AG04449 (cell line): Measurements from ENCODE around the gene WDR18.

ENCODE experiments used
- CTCF ChIA-PET: fragments of 350-600 bp; formaldehyde crosslinking; extraction: SDS; loops from one replicate; lab custom pipeline; 2021; ENCODE audit warnings: antibody characterized with exemption; lab: Yijun Ruan, JAX
- POLR2A ChIA-PET: fragments of 400-600, 350-600 bp; formaldehyde crosslinking; extraction: SDS; loops from one replicate; lab custom pipeline; 2020; ENCODE audit warnings: antibody characterized with exemption, inconsistent platforms; lab: Yijun Ruan, JAX
- DNase-seq: peaks from one replicate; pipeline ENCODE4 v3.0.0-alpha.2; 2010; ENCODE audit warnings: low read depth, low spot score
- H3K4me3 ChIP-seq: 2 replicates; pipeline ENCODE4 v1.5.1; 2011; ENCODE audit warnings: low read depth, mild to moderate bottlenecking, control low read depth, low read length
- TF ChIP-seq, protein P1 (sequence below): IDR thresholded peaks from one replicate; pipeline ENCODE4 v1.5.1; 2011; ENCODE audit warnings: mild to moderate bottlenecking, moderate library complexity, low read length, control low read depth, inconsistent platforms; ENCODE audit not compliant: insufficient read depth; ENCODE audit errors: missing control alignments

The WDR18 gene

DNA sequence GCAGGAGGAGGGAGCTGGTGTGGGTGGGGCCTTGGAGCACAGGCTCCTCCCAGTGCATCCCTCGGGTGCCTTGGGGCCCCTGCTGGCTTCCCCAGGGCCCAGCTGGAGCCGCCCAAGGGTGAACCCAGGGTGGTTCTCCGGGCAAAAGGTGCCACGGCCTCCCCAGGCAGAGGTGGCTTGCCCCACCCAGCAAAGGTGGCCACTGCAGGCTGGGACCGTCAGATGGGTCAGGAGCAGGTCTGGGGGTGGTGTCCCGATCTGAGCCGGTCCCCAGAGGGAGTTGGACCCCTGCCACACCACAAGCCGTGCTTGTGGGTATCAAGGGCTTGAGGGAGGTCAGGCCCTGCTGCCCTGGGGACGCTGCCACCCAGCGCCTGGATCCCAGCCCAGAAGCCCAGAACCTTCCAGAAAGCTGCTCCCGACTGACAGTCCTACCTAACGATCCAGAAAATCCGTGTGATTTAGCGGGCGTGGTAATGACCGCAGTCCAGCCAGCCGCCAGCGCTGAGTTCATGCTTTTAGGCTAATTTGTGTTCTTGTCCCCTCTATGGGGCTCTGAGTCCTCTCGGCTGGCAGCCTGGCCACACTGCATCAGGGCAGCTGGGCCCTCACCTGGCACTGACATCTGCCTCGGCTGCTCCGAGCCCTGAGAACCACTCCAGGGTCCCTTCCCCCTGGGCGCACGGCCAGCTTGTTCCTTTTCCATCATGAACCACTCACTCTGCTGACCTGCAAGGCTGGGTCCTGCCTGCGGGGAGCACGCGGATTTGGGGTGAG lies 11.1 kb downstream of the WDR18 start:
- POLR2A ChIA-PET, result no interaction called here
- no peak for DNase-seq
- TF ChIP-seq, protein P1, sequence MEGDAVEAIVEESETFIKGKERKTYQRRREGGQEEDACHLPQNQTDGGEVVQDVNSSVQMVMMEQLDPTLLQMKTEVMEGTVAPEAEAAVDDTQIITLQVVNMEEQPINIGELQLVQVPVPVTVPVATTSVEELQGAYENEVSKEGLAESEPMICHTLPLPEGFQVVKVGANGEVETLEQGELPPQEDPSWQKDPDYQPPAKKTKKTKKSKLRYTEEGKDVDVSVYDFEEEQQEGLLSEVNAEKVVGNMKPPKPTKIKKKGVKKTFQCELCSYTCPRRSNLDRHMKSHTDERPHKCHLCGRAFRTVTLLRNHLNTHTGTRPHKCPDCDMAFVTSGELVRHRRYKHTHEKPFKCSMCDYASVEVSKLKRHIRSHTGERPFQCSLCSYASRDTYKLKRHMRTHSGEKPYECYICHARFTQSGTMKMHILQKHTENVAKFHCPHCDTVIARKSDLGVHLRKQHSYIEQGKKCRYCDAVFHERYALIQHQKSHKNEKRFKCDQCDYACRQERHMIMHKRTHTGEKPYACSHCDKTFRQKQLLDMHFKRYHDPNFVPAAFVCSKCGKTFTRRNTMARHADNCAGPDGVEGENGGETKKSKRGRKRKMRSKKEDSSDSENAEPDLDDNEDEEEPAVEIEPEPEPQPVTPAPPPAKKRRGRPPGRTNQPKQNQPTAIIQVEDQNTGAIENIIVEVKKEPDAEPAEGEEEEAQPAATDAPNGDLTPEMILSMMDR, result no peak
- no peak overlapping the region for H3K4me3 ChIP-seq
- CTCF ChIA-PET, result interaction anchor here (0.8 to 1.3 kb wide), 4 partner anchors 9 to 72 kb away, joined by 3 to 6 read pairs (median 4); partner anchors contain the start of gene WDR18

DNA sequence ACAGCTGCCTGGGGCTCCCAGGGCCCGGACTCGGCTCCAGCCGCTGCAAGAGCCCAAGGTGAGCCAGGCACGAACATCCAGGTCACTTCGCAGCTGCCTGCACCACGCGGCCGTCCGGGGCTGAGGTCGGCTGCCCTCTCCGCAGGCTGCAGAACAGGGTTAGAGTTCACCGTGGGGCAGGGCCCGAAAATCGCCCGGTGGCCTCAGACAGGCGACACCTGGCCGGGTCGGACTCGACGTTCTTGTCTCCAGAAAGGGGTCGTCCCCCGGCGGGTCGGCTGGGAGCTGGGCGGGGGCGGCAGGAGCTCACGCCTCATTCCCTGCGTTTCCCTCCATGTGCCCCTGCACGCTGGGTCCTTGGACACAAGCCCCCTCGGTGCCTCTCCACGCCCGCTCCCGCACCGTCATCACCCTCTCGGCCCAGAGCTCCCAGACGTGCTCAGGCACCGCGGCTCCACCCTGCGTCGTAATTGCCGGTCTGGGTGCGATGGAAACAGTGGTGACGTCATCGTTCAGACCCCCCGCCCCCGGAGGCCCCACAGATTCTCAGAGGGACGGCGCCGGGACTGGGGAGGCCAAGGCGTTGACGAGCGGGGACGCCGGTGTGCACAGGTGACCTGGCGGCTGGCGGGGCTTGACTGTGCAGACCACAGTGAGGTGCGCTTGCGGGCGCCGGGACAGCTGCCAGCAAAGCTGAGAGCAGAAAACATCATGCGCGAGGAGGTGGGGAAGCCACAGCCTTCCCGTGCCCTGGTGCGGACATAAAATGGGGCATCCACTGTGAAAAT lies 12.1 kb downstream of the WDR18 start:
- DNase-seq, result no peak
- ChIA-PET POLR2A (interaction anchor here (0.7 to 1.3 kb wide), 2 partner anchors 12 to 71 kb away, joined by 4 read pairs; partner anchors contain the start of gene WDR18), CTCF (interaction anchor here (0.7 to 1.3 kb wide), 4 partner anchors 8 to 245 kb away, joined by 3 to 6 read pairs (median 4); partner anchors contain the start of gene ATP5F1D)
- H3K4me3 ChIP-seq, result peak overlapping the region; percentile 32
- TF ChIP-seq, protein P1, result no peak

DNA sequence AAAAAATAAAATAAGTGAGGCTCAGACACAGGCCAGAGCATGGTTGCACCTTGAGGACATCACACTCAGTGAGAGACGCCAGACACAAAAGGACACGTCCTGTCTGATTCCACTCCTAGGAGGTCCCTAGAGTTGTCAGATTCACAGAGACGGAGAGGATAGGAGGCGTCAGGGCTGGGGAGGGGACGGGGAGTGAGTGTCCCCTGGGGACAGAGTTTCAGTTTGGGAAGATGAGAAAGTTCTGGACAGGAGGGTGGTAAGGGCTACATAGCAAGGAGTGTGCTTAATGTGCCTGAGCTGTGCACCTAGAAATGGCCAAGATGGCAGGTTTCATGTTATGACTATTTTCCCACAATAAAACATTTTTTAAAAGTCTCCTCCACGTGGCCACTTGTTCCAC lies 13.9 kb downstream of the WDR18 start:
- CTCF ChIA-PET, result interaction anchor here (0.9 to 2.9 kb wide), 2 partner anchors 22 to 75 kb away, joined by 3 to 27 read pairs; partner anchors contain the start of gene TMEM259
- TF ChIP-seq, protein P1, result no peak
- no peak overlapping the region for H3K4me3 ChIP-seq
- DNase-seq, result no peak
- POLR2A ChIA-PET, result no interaction called here

DNA sequence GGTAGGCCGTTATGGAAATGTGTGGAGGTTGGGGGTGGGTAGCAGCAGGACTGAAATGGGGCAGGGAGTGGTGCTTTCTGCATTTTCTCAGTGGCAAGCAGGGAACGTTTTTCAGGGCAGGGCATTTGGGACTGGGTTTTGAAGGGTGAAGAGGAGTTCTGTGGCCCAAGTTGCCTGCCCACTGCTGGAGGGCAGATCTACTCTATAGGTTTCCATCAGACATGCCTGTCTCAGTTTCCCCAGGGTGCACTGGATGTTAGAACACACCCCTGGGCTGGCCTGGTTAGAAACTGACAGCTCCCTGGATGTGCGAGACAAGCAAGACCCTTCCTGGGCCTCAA lies 15.2 kb downstream of the WDR18 start:
- no peak for DNase-seq
- ChIA-PET CTCF (interaction anchor here (0.8 to 2.9 kb wide), 5 partner anchors 8 to 101 kb away, joined by 3 to 27 read pairs (median 3); partner anchors contain the start of gene TMEM259), POLR2A (no interaction called here)
- TF ChIP-seq, protein P1, result no peak
- no peak overlapping the region for H3K4me3 ChIP-seq

DNA sequence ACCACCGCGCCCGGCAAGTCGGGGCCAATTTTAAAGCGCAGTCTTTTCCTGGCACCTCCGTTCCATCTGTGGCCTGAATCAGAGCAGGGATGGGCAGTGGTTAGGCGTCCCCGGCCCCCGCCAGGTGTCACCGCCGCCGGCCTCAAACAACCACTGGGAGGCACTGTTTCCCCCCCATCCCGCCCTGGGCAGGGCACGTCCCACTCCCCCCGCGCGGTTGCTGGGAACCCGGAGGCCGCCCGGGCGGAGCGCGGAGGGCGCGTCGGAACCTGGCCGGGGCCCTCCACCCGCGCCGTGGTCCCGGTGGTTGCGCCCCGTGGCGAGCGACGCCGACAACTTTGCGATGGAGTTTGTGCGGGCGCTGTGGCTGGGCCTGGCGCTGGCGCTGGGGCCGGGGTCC lies 15.9 kb downstream of the WDR18 start, which contains the start of gene GRIN3B:
GRIN3B (plus strand) TSS at position 325 of the 400 bp plus-strand sequence; CDS start at position 344, 19 bp downstream.
- POLR2A ChIA-PET, result no interaction called here

More for the DNA sequence above, 15.9 kb downstream of the WDR18 start, which contains the start of gene GRIN3B:
- CTCF ChIA-PET, result no interaction called here
- TF ChIP-seq, protein P1, result peak; percentile 41
- H3K4me3 ChIP-seq, result peak within 1 kb of the TSS; percentile 29
- no peak for DNase-seq
